Measurements from ENCODE around the gene ITGA6.

Gene ITGA6

DNA sequence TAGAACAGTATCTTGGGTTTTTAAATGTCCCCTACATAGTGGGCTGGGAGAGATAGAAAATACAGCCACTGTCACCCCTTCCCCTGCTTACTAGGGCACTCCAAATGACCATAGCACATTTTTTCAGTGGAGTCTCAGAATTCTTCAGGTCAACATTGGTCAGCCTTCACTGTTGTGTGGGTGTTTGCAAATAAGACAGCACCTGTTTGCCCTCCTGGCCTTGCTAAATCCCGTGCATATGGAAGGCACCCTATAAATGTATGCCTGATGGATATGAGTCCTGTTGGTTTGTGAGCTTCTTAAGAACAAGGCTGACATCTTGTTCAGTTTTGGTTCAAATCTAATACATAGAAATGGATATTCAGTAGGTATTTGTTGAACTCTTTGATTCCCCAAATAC, 12.5 kb downstream of the ITGA6 start:
- Histone ChIP-seq H3K14ac (ENCODE audit: low read length) (no peak overlapping the region), H3K18ac (ENCODE audit: low read length) (no peak overlapping the region)

DNA sequence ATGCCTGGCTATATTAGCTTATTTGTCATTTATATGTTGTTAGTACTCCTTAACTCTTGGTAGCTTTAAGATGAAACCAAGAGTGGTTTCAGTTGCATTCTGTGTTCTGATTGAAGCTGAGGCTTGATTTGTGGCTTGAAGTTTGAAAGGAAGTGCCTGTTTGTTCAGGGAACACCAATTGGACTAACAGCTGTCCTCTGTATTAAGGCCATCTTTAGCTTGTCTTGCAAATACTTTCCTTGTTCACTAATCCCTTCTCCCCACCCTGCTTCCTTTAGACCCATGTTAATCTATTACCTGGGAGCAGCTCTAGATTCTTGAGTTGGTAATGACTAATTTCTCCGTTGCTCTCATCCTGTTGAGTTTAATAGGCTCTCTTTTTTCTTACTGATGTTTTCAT, 13.4 kb downstream of the ITGA6 start:
- no peak overlapping the region for H3K4me2 ChIP-seq (ENCODE audit: insufficient read depth, low read length, poor library complexity, severe bottlenecking)
- no CpG with 5 or more reads among the region's 1 CpG for WGBS, 2 donors (ENCODE audit: extremely low coverage in 2 of 2, insufficient read length in 2 of 2, insufficient replicate concordance in 1 of 2)
- no peak overlapping the region for H3K4ac ChIP-seq (ENCODE audit: low read length)
- H3K4me3 ChIP-seq (ENCODE audit: low read length in 2 of 2): no peak overlapping the region
- no peak overlapping the region for H4K91ac ChIP-seq (ENCODE audit: low read depth, low read length, poor library complexity)
- DNase-seq (ENCODE audit: low spot score): no peak
- no peak overlapping the region for H2BK15ac ChIP-seq (ENCODE audit: low read length)
- H3K18ac ChIP-seq (ENCODE audit: low read length): no peak overlapping the region
- no peak overlapping the region for H2BK5ac ChIP-seq (ENCODE audit: low read length)
- H4K8ac ChIP-seq (ENCODE audit: low read depth, low read length): no peak overlapping the region
- peaks cover 2% of the 10 kb centered on the region for H3K79me1 ChIP-seq (ENCODE audit: low read depth, low read length)
- H3K27me3 ChIP-seq (ENCODE audit: control insufficient read depth in 3 of 3, insufficient read depth in 3 of 3, low read depth in 1 of 3, low read length in 3 of 3): no peaks in the 10 kb centered on the region
- peaks cover 5 to 13% of the 10 kb centered on the region in 2 donors for H3K4me1 ChIP-seq (ENCODE audit: control insufficient read depth in 2 of 2, insufficient read depth in 1 of 2, low read depth in 1 of 2, low read length in 2 of 2)
- H3K9me3 ChIP-seq (replicated peaks in 1 of 2; ENCODE audit: control insufficient read depth in 2 of 2, insufficient read depth in 1 of 2, low read depth in 1 of 2, low read length in 2 of 2): no peaks in the 10 kb centered on the region
- no peak overlapping the region for H3K9ac ChIP-seq (ENCODE audit: low read depth, low read length, poor library complexity)
- no peaks in the 10 kb centered on the region for H3K36me3 ChIP-seq (replicated peaks in 1 of 2; ENCODE audit: control insufficient read depth in 2 of 2, insufficient read depth in 2 of 2, low read length in 2 of 2)
- no peak overlapping the region for H2BK12ac ChIP-seq (ENCODE audit: low read length)
- H2AK5ac ChIP-seq (ENCODE audit: low read depth, low read length): no peak overlapping the region
- H3K23ac ChIP-seq (ENCODE audit: low read depth, low read length, poor library complexity): no peak overlapping the region
- no peak overlapping the region for H3K27ac ChIP-seq (replicated peaks; ENCODE audit: low read length)
- H2AFZ ChIP-seq (ENCODE audit: low read length): no peak overlapping the region
- H3K14ac ChIP-seq (ENCODE audit: low read length): no peak overlapping the region
- H2BK120ac ChIP-seq (ENCODE audit: low read depth, low read length): no peak overlapping the region

More for the DNA sequence above, 12.5 kb downstream of the ITGA6 start:
- Histone ChIP-seq H2BK120ac (ENCODE audit: low read depth, low read length) (no peak overlapping the region), H2AFZ (ENCODE audit: low read length) (no peak overlapping the region), H3K4me2 (ENCODE audit: insufficient read depth, low read length, poor library complexity, severe bottlenecking) (no peak overlapping the region), H3K23ac (ENCODE audit: low read depth, low read length, poor library complexity) (no peak overlapping the region), H2AK5ac (ENCODE audit: low read depth, low read length) (no peak overlapping the region), H3K9me3 (replicated peaks in 1 of 2; ENCODE audit: control insufficient read depth in 2 of 2, insufficient read depth in 1 of 2, low read depth in 1 of 2, low read length in 2 of 2) (no peaks in the 10 kb centered on the region), H2BK15ac (ENCODE audit: low read length) (no peak overlapping the region), H2BK12ac (ENCODE audit: low read length) (no peak overlapping the region), H3K36me3 (replicated peaks in 1 of 2; ENCODE audit: control insufficient read depth in 2 of 2, insufficient read depth in 2 of 2, low read length in 2 of 2) (no peaks in the 10 kb centered on the region), H3K4me3 (ENCODE audit: low read length in 2 of 2) (no peak overlapping the region), H3K4ac (ENCODE audit: low read length) (no peak overlapping the region), H4K91ac (ENCODE audit: low read depth, low read length, poor library complexity) (no peak overlapping the region), H3K79me1 (ENCODE audit: low read depth, low read length) (no peaks in the 10 kb centered on the region), H3K27me3 (ENCODE audit: control insufficient read depth in 3 of 3, insufficient read depth in 3 of 3, low read depth in 1 of 3, low read length in 3 of 3) (no peaks in the 10 kb centered on the region), H4K8ac (ENCODE audit: low read depth, low read length) (no peak overlapping the region), H3K9ac (ENCODE audit: low read depth, low read length, poor library complexity) (no peak overlapping the region), H3K4me1 (ENCODE audit: control insufficient read depth in 2 of 2, insufficient read depth in 1 of 2, low read depth in 1 of 2, low read length in 2 of 2) (peaks cover 9 to 16% of the 10 kb centered on the region in 2 donors), H2BK5ac (ENCODE audit: low read length) (no peak overlapping the region), H3K27ac (replicated peaks; ENCODE audit: low read length) (no peak overlapping the region)
- no CpG with 5 or more reads among the region's 1 CpG for WGBS, 2 donors (ENCODE audit: extremely low coverage in 2 of 2, insufficient read length in 2 of 2, insufficient replicate concordance in 1 of 2)
- no peak for DNase-seq (ENCODE audit: low spot score)

DNA sequence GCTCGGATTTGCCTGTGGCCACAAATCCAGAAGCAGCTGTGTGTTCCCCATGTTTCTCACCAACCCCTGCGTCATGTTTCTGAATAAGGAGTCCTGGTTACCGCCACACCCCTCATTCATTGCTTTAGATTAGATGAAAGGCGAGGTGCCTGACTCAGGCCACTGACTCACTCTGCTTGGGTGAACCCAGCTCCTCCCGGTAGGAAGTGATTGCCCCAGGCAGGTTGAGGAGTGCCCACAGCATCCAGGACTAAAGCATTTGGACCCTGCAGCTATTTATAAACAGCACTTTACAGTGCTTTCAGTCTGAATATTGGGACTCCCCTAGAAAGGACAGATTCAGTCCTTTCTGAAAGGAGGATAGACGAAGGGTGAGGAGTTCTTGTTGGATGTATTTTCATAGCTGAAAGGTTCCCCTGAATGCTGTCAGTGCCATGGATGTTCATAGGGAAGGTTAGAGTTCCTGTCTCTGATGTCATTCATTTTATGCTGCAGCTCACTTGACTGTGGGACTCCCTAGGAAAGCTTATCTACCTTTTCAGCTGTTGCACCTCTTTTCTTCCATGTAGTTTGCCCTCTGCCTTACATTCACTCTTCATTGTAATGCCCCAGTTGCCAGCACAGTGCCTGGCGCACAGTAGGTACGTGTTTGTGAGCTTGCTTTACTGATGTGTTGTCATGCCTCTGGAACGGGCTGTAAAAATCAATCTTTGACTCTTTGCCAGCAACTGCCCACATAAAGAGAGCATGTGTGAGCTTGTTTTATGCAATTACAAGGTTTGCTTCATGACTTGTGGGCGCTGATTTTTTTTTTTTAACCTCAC, 14.9 kb downstream of the ITGA6 start:
- Histone ChIP-seq H3K9ac (ENCODE audit: low read depth, low read length, poor library complexity) (no peak overlapping the region), H3K27me3 (ENCODE audit: control insufficient read depth in 3 of 3, insufficient read depth in 3 of 3, low read depth in 1 of 3, low read length in 3 of 3) (no peaks in the 10 kb centered on the region), H2AK5ac (ENCODE audit: low read depth, low read length) (no peak overlapping the region), H2BK120ac (ENCODE audit: low read depth, low read length) (no peak overlapping the region), H4K8ac (ENCODE audit: low read depth, low read length) (no peak overlapping the region), H2AFZ (ENCODE audit: low read length) (no peak overlapping the region), H3K36me3 (replicated peaks in 1 of 2; ENCODE audit: control insufficient read depth in 2 of 2, insufficient read depth in 2 of 2, low read length in 2 of 2) (no peaks in the 10 kb centered on the region), H3K4me3 (ENCODE audit: low read length in 2 of 2) (no peak overlapping the region), H3K4me2 (ENCODE audit: insufficient read depth, low read length, poor library complexity, severe bottlenecking) (no peak overlapping the region), H3K18ac (ENCODE audit: low read length) (no peak overlapping the region), H3K9me3 (replicated peaks in 1 of 2; ENCODE audit: control insufficient read depth in 2 of 2, insufficient read depth in 1 of 2, low read depth in 1 of 2, low read length in 2 of 2) (no peaks in the 10 kb centered on the region), H2BK5ac (ENCODE audit: low read length) (no peak overlapping the region), H3K79me1 (ENCODE audit: low read depth, low read length) (peaks cover 2% of the 10 kb centered on the region), H2BK15ac (ENCODE audit: low read length) (no peak overlapping the region), H3K4ac (ENCODE audit: low read length) (no peak overlapping the region), H3K27ac (replicated peaks; ENCODE audit: low read length) (no peak overlapping the region), H4K91ac (ENCODE audit: low read depth, low read length, poor library complexity) (no peak overlapping the region), H3K4me1 (ENCODE audit: control insufficient read depth in 2 of 2, insufficient read depth in 1 of 2, low read depth in 1 of 2, low read length in 2 of 2) (peaks cover 5 to 13% of the 10 kb centered on the region in 2 donors), H3K14ac (ENCODE audit: low read length) (no peak overlapping the region), H2BK12ac (ENCODE audit: low read length) (no peak overlapping the region), H3K23ac (ENCODE audit: low read depth, low read length, poor library complexity) (no peak overlapping the region)
- WGBS, 2 donors (ENCODE audit: extremely low coverage in 2 of 2, insufficient read length in 2 of 2, insufficient replicate concordance in 1 of 2): no CpG with 5 or more reads among the region's 10 CpGs
- DNase-seq (ENCODE audit: low spot score): no peak

DNA sequence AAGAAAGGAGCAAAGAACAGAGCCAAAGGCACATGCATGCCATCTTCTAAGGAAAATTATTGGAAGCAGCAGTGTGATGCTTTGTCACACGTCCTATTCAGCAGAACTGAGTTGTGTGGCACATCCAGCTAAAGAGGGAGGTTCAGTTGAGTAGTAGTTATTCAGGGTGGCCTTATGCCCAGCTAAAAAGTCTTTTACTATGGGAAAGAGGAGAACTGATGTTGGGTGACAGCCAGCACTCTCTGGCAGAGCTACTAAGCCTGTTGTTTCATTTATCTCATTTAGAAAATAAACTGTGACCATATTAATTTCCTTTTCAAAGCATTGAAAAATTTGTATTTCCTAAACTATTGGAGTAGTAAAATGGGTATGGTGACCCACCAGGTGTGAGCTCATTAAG, 18.5 kb downstream of the ITGA6 start:
- Histone ChIP-seq H4K8ac (ENCODE audit: low read depth, low read length) (no peak overlapping the region), H3K27me3 (ENCODE audit: control insufficient read depth in 3 of 3, insufficient read depth in 3 of 3, low read depth in 1 of 3, low read length in 3 of 3) (no peaks in the 10 kb centered on the region), H2BK5ac (ENCODE audit: low read length) (no peak overlapping the region), H3K23ac (ENCODE audit: low read depth, low read length, poor library complexity) (no peak overlapping the region), H3K18ac (ENCODE audit: low read length) (no peak overlapping the region), H2BK15ac (ENCODE audit: low read length) (no peak overlapping the region), H3K14ac (ENCODE audit: low read length) (no peak overlapping the region), H3K4me1 (ENCODE audit: control insufficient read depth in 2 of 2, insufficient read depth in 1 of 2, low read depth in 1 of 2, low read length in 2 of 2) (peaks cover 0 to 12% of the 10 kb centered on the region in 2 donors), H2AFZ (ENCODE audit: low read length) (no peak overlapping the region), H3K4me2 (ENCODE audit: insufficient read depth, low read length, poor library complexity, severe bottlenecking) (no peak overlapping the region), H3K4me3 (ENCODE audit: low read length in 2 of 2) (no peak overlapping the region), H3K79me1 (ENCODE audit: low read depth, low read length) (peaks cover 2% of the 10 kb centered on the region), H3K9ac (ENCODE audit: low read depth, low read length, poor library complexity) (no peak overlapping the region), H3K4ac (ENCODE audit: low read length) (no peak overlapping the region), H2BK12ac (ENCODE audit: low read length) (no peak overlapping the region), H4K91ac (ENCODE audit: low read depth, low read length, poor library complexity) (no peak overlapping the region), H3K9me3 (replicated peaks in 1 of 2; ENCODE audit: control insufficient read depth in 2 of 2, insufficient read depth in 1 of 2, low read depth in 1 of 2, low read length in 2 of 2) (no peaks in the 10 kb centered on the region), H2BK120ac (ENCODE audit: low read depth, low read length) (no peak overlapping the region), H3K36me3 (replicated peaks in 1 of 2; ENCODE audit: control insufficient read depth in 2 of 2, insufficient read depth in 2 of 2, low read length in 2 of 2) (no peaks in the 10 kb centered on the region), H3K27ac (replicated peaks; ENCODE audit: low read length) (no peak overlapping the region), H2AK5ac (ENCODE audit: low read depth, low read length) (no peak overlapping the region)
- no CpG with 5 or more reads among the region's 1 CpG for WGBS, 2 donors (ENCODE audit: extremely low coverage in 2 of 2, insufficient read length in 2 of 2, insufficient replicate concordance in 1 of 2)
- DNase-seq (ENCODE audit: low spot score): no peak

All from neuronal stem cell (in vitro differentiated cells).